Naive thymus-derived CD4-positive, alpha-beta T cell (primary cell): Measurements from ENCODE around the gene DNM3. TPM values are rescaled to one million over a fixed set of nuclear protein-coding genes. Genes with fewer than 3 reads are reported as not detected.
"Not testable (repeated sequence)": the region's sequence is repeated elsewhere in the genome, so short reads cannot be mapped to it uniquely, and the experiment has no call there.

ENCODE experiments used
- ATAC-seq: fragments of 150-1000 bp; cut with Tn5 transposase; 2 replicates; pipeline ENCODE4 v1.10.0; 2021; ENCODE audit warnings: mild to moderate bottlenecking, moderate library complexity
- CTCF ChIA-PET: fragments of 350-600 bp; sonication (Branson Sonifier 250); formaldehyde crosslinking; loops from one replicate; lab custom pipeline; 2021; ENCODE audit warnings: antibody characterized with exemption; lab: Charles Lee
- POLR2A ChIA-PET: fragments of 350-600 bp; sonication (Branson Sonifier 250); formaldehyde crosslinking; loops from one replicate; lab custom pipeline; 2021; ENCODE audit warnings: antibody characterized with exemption, inconsistent platforms; lab: Charles Lee
- DNase-seq, 9 donors: peaks; one replicate each; pipeline versions ENCODE4 v3.0.0 to v3.0.0-alpha.2; 2020 to 2022; ENCODE audit warnings: mixed read lengths in 1 of 9
- H3K27ac ChIP-seq: one replicate; pipeline ENCODE4 v1.7.0; 2013; ENCODE audit warnings: mild to moderate bottlenecking, low read depth, low read length, moderate library complexity
- H3K27me3 ChIP-seq, 2 donors: one replicate each; pipeline ENCODE4 v1.7.0; 2013; ENCODE audit warnings: low read length in 2 of 2, mild to moderate bottlenecking in 2 of 2, moderate library complexity in 2 of 2; ENCODE audit not compliant: control insufficient read depth in 2 of 2, insufficient read depth in 2 of 2
- H3K36me3 ChIP-seq, 3 experiments: 1 replicate in 2 of 3; 2 replicates in 1 of 3; pipeline ENCODE4 v1.7.0; 2013; ENCODE audit warnings: low read length in 3 of 3, mild to moderate bottlenecking in 3 of 3, moderate library complexity in 1 of 3; ENCODE audit not compliant: insufficient read depth in 3 of 3, control insufficient read depth in 2 of 3
- H3K4me1 ChIP-seq, 2 donors: one replicate each; pipeline ENCODE4 v1.7.0; 2013; ENCODE audit warnings: low read length in 2 of 2, mild to moderate bottlenecking in 2 of 2, moderate library complexity in 1 of 2; ENCODE audit not compliant: control insufficient read depth in 2 of 2, insufficient read depth in 2 of 2
- H3K4me3 ChIP-seq: 2 replicates; pipeline ENCODE4 v1.7.0; 2013; ENCODE audit warnings: mild to moderate bottlenecking, low read length
- H3K9me3 ChIP-seq, 3 experiments: 1 replicate in 2 of 3; 2 replicates in 1 of 3; pipeline ENCODE4 v1.7.0; 2013; ENCODE audit warnings: low read length in 3 of 3; ENCODE audit not compliant: control insufficient read depth in 2 of 3
- H3K27ac Mint-ChIP-seq, 9 donors: one replicate each; pipeline ENCODE4 v1.8.0; 2020 to 2022; ENCODE audit warnings: mixed read lengths in 9 of 9, mild to moderate bottlenecking in 8 of 9, moderate library complexity in 5 of 9, inconsistent platforms in 2 of 9
- H3K27me3 Mint-ChIP-seq, 5 donors: one replicate each; pipeline ENCODE4 v1.8.0; 2021 to 2022; ENCODE audit warnings: mixed read lengths in 5 of 5, mild to moderate bottlenecking in 1 of 5
- H3K36me3 Mint-ChIP-seq, 5 donors: one replicate each; pipeline ENCODE4 v1.8.0; 2020 to 2022; ENCODE audit warnings: mixed read lengths in 5 of 5, mild to moderate bottlenecking in 3 of 5, inconsistent platforms in 1 of 5
- H3K4me1 Mint-ChIP-seq, 7 donors: one replicate each; pipeline ENCODE4 v1.8.0; 2020 to 2022; ENCODE audit warnings: mixed read lengths in 7 of 7, mild to moderate bottlenecking in 3 of 7, inconsistent platforms in 1 of 7
- H3K4me3 Mint-ChIP-seq, 10 donors: one replicate each; pipeline ENCODE4 v1.8.0; 2020 to 2022; ENCODE audit warnings: mild to moderate bottlenecking in 10 of 10, mixed read lengths in 10 of 10, moderate library complexity in 6 of 10, inconsistent platforms in 2 of 10
- H3K9me3 Mint-ChIP-seq, 11 donors: one replicate each; pipeline ENCODE4 v1.8.0; 2020 to 2022; ENCODE audit warnings: mixed read lengths in 11 of 11, mild to moderate bottlenecking in 4 of 11, inconsistent platforms in 1 of 11, moderate library complexity in 1 of 11
- intact Hi-C, 2 donors: fragments of 100-400 bp; cut with micrococcal nuclease; formaldehyde crosslinking; loops; one replicate each; pipeline ENCODE4 v1.15.1; 2023
- polyA plus RNA-seq, 2 donors: library from polyadenylated mRNA; unstranded; fragments of 300-500 nt; fragmentation: Illumina TruSeq; gene quantifications; one replicate each; pipeline ENCODE4 v1.2.3, GENCODE V29; 2021
- total RNA-seq, 6 experiments: library from RNA in 5 of 6; stranded (reverse) in 5 of 6; gene quantifications; 1 replicate in 5 of 6; 2 replicates in 1 of 6; pipeline ENCODE4 v1.2.3 and lab custom pipeline; 2021 to 2026

The DNM3 gene
- total and polyA plus RNA-seq, 7 experiments from 2014 or later, result 1.2 to 2.5 (median 2.0) TPM

DNA sequence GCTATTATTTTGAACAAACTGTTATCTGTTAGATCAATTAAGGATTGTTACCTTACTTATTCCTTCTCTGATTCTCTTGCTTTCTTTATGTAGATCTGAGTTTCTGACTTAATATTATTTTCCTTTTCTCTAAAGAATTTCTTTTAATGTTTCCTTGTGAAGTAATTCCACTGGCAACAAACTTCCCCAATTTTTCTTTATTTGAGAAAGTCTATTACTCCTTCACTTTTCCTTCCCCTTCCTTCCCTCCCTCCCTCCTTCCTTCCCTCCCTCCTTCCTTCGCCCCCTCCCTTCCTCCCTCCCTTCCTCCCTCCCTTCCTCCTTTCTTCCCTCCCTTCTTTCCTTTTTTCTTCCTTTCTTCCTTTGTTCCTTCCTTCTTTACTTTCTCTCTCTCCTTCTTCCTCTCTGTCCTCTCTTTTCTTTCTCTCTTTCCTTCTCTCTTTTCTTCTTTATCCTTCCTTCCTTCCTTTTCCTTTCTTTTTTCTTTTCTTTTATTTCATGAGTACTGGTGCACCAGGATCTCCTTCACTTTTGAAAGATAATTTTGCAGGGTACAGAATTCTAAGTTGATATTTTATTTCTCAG lies 177.5 kb downstream of the DNM3 start:
- Histone ChIP-seq H3K9me3 (no peaks in the 10 kb centered on the region), H3K36me3 (no peaks in the 10 kb centered on the region), H3K27me3 (no peaks in the 10 kb centered on the region), H3K4me3 (no peak overlapping the region), H3K4me1 (no peaks in the 10 kb centered on the region), H3K27ac (no peak overlapping the region)
- DNase-seq, result no peak
- Mint-ChIP-seq H3K27ac (no peak overlapping the region), H3K27me3 (peaks cover 9 to 38% (median 14%) of the 10 kb centered on the region in 5 donors), H3K4me3 (no peak overlapping the region), H3K9me3 (peaks cover 0 to 9% (median 5%) of the 10 kb centered on the region in 11 donors), H3K36me3 (peaks cover 0 to 24% (median 0%) of the 10 kb centered on the region in 5 donors), H3K4me1 (peaks cover 0 to 1% (median 0%) of the 10 kb centered on the region in 7 donors)
- ATAC-seq, result no peak
- intact Hi-C loops, result no loop called here
- ChIA-PET POLR2A (no interaction called here), CTCF (no interaction called here)

DNA sequence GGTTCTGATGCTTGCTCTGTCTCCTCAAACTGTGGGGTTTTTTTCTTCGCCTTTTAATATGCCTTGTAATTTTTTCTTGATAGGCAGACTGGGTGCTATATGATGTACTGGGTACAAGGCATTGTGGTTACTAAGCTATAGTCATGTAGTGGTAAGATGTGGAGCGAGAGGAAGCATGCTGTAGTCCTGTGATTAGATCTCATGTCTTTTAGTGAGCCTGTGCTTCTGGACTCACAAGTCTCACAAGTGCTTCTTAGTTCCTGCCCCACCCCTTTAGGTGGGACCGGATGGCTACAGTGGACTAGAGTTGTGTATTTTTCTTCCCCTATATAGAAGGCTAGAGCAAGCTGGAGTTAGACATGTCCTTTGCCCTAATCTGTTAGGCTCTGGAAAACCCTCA lies 178.7 kb downstream of the DNM3 start:
- Histone ChIP-seq H3K9me3 (no peaks in the 10 kb centered on the region), H3K27ac (no peak overlapping the region), H3K36me3 (no peaks in the 10 kb centered on the region), H3K4me3 (no peak overlapping the region), H3K4me1 (no peaks in the 10 kb centered on the region), H3K27me3 (no peaks in the 10 kb centered on the region)
- H3K4me1 Mint-ChIP-seq, result peaks cover 0 to 2% (median 0%) of the 10 kb centered on the region in 7 donors
- DNase-seq (no peak), ATAC-seq (no peak)
- peaks cover 7 to 38% (median 20%) of the 10 kb centered on the region in 5 donors for H3K27me3 Mint-ChIP-seq
- CTCF ChIA-PET, result no interaction called here
- H3K9me3 Mint-ChIP-seq, result peaks cover 0 to 9% (median 3%) of the 10 kb centered on the region in 11 donors
- no peak overlapping the region for H3K27ac Mint-ChIP-seq
- POLR2A ChIA-PET, result no interaction called here
- no peak overlapping the region for H3K4me3 Mint-ChIP-seq
- peaks cover 0 to 17% (median 0%) of the 10 kb centered on the region in 5 donors for H3K36me3 Mint-ChIP-seq
- intact Hi-C loops, result no loop called here

DNA sequence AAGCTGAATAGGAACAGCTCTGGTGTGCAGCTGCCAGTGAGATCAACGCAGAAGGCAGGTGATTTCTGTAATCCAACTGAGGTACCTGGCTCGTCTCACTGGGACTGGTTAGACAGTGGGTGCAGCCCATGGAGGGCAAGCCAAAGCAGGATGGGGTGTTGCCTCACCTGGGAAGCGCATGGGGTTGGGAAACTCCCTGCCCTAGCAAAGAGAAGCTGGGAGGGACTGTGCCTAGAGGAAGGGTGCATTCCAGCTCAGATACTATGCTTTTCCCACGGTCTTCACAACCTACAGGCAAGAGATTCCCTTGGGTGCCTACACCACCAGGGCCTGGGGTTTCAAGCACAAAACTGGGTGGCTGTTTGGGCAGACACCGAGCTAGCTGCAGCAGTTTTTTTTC lies 183.2 kb downstream of the DNM3 start:
- Histone ChIP-seq H3K4me3 (no peak overlapping the region), H3K9me3 (no peaks in the 10 kb centered on the region), H3K4me1 (no peaks in the 10 kb centered on the region), H3K36me3 (no peaks in the 10 kb centered on the region), H3K27ac (no peak overlapping the region), H3K27me3 (no peaks in the 10 kb centered on the region)
- intact Hi-C loops, result no loop called here
- ChIA-PET CTCF (no interaction called here), POLR2A (no interaction called here)
- ATAC-seq (no peak), DNase-seq (no peak)
- Mint-ChIP-seq H3K4me3 (no peak overlapping the region), H3K36me3 (peaks cover 0 to 5% (median 0%) of the 10 kb centered on the region in 5 donors), H3K4me1 (peaks cover 0 to 2% (median 0%) of the 10 kb centered on the region in 7 donors), H3K9me3 (peaks cover 0 to 4% (median 0%) of the 10 kb centered on the region in 11 donors), H3K27me3 (peaks cover 0 to 37% (median 14%) of the 10 kb centered on the region in 5 donors), H3K27ac (no peak overlapping the region)

DNA sequence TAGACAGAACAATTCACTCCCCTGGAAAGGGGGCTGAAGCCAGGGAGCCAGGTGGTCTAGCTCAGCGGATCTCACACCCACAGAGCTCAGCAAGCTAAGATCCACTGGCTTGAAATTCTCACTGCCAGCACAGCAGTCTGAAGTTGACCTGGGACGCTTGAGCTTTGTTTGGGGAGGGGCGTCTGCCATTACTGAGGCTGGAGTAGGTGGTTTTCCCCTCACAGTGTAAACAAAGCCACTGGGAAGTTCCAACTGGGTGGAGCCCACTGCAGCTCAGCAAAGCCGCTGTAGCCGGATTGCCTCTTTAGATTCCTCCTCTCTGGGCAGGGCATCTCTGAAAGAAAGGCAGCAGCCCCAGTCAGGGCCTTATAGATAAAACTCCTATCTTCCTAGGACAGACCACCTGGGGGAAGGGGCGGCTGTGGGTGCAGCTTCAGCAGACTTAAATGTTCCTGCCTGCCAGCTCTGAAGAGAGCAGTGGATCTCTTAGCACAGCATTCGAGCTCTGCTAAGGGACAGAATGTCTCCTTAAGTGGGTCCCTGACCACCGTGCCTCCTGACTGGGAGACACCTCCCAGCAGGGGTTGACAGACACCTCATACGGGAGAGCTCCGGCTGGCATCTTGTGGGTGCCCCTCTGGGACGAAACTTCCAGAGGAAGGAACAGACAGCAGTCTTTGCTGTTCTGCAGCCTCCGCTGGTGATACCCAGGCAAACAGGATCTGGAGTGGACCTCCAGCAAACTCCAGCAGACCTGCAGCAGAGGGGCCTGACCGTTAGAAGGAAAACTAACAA lies 183.8 kb downstream of the DNM3 start:
- H3K4me3 ChIP-seq, POLR2A ChIA-PET, H3K4me1 ChIP-seq, H3K4me3 Mint-ChIP-seq, H3K27ac Mint-ChIP-seq, H3K27ac ChIP-seq, CTCF ChIA-PET, intact Hi-C loops, H3K9me3 Mint-ChIP-seq, H3K36me3 ChIP-seq, DNase-seq, ATAC-seq, H3K27me3 ChIP-seq, H3K36me3 Mint-ChIP-seq, H3K9me3 ChIP-seq, H3K4me1 Mint-ChIP-seq: not testable (repeated sequence)
- H3K27me3 Mint-ChIP-seq, result peaks cover 0 to 36% (median 8%) of the 10 kb centered on the region in 5 donors

DNA sequence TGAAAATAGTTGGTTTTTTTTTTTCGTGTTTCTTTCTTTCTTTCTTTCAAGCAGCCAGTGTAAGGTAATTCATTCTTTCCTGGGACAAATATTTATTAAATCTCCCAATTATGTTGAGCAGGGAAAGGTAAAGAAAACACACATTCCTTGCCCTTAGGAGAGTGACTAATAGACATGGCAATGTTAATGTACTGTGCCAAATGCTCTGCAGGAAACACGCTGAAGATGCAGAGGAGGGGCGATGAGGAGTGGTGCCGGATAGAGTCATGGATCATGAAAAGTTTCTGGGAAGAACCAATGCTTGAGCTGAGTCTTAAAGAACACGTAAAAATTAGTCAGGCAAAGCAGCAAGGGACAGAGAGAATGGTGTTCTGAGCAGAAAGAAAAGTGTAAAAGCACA lies 199.2 kb downstream of the DNM3 start:
- POLR2A ChIA-PET, result no interaction called here

DNA sequence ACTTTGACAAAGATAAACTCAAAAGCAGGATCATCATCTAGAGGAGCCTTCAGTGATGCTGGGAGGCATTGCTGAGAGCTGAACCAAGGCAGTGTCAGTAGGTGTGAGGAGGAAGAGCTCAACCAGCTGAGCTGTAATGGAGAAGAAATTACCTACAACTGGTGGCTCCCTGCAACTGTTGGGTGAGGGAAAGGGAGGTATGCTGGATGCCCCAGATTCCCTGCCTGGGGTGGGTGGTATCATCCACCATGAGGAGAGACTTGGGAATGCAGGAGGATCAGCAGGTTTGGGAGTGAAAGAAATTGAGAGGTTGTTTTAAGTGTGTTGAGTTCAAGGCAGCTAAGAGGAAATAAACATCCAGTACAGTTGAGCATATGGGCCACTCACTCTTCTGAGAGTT lies 199.8 kb downstream of the DNM3 start:
- Mint-ChIP-seq H3K4me1 (peaks cover 8 to 18% (median 16%) of the 10 kb centered on the region in 7 donors), H3K4me3 (no peak overlapping the region), H3K27ac (no peak overlapping the region), H3K9me3 (peaks cover 0 to 13% (median 1%) of the 10 kb centered on the region in 11 donors), H3K36me3 (peaks cover 4 to 33% (median 25%) of the 10 kb centered on the region in 5 donors), H3K27me3 (peaks cover 0 to 3% (median 0%) of the 10 kb centered on the region in 5 donors)
- Histone ChIP-seq H3K9me3 (no peaks in the 10 kb centered on the region), H3K36me3 (no peaks in the 10 kb centered on the region), H3K4me3 (no peak overlapping the region), H3K4me1 (peaks cover 4 to 6% of the 10 kb centered on the region in 2 donors), H3K27ac (no peak overlapping the region), H3K27me3 (no peaks in the 10 kb centered on the region)
- CTCF ChIA-PET, result no interaction called here
- DNase-seq (no peak), ATAC-seq (no peak)
- intact Hi-C loops, result no loop called here
- POLR2A ChIA-PET, result no interaction called here

More for the DNA sequence above, 199.2 kb downstream of the DNM3 start:
- Histone ChIP-seq H3K27me3 (no peaks in the 10 kb centered on the region), H3K9me3 (no peaks in the 10 kb centered on the region), H3K4me1 (peaks cover 4 to 6% of the 10 kb centered on the region in 2 donors), H3K36me3 (no peaks in the 10 kb centered on the region), H3K4me3 (no peak overlapping the region), H3K27ac (no peak overlapping the region)
- H3K4me3 Mint-ChIP-seq, result no peak overlapping the region
- peaks cover 8 to 18% (median 16%) of the 10 kb centered on the region in 7 donors for H3K4me1 Mint-ChIP-seq
- DNase-seq (no peak), ATAC-seq (no peak)
- CTCF ChIA-PET, result no interaction called here
- intact Hi-C loops, result no loop called here
- peaks cover 0 to 3% (median 0%) of the 10 kb centered on the region in 5 donors for H3K27me3 Mint-ChIP-seq
- no peak overlapping the region for H3K27ac Mint-ChIP-seq
- peaks cover 4 to 35% (median 26%) of the 10 kb centered on the region in 5 donors for H3K36me3 Mint-ChIP-seq
- H3K9me3 Mint-ChIP-seq, result peaks cover 0 to 13% (median 1%) of the 10 kb centered on the region in 11 donors
